Esophagus muscularis mucosa (tissue), 4 donors: Measurements from ENCODE around the gene TESMIN. TPM values are rescaled to one million over a fixed set of nuclear protein-coding genes. Genes with fewer than 3 reads are reported as not detected.

Source experiments
- DNase-seq: peaks from one replicate; pipeline ENCODE4 v3.0.0-alpha.2; 2017; ENCODE audit errors: extremely low spot score
- H3K27ac ChIP-seq, 4 donors: fragments of 200-600 bp; sonication (generic); replicated peaks in 1 of 4; 1 replicate in 3 of 4; 2 replicates in 1 of 4; pipeline ENCODE4 v1.5.1; 2016 to 2019; ENCODE audit warnings: mild to moderate bottlenecking in 1 of 4
- H3K27me3 ChIP-seq, 4 donors: fragments of 200-600 bp; sonication (generic); one replicate each; pipeline versions ENCODE4 v1.5.1 to v1.6.0; 2016 to 2019
- H3K36me3 ChIP-seq, 4 donors: fragments of 200-600 bp; sonication (generic); one replicate each; pipeline ENCODE4 v1.5.1; 2016 to 2019
- H3K4me1 ChIP-seq, 4 donors: fragments of 200-600 bp; sonication (generic); one replicate each; pipeline ENCODE4 v1.5.1; 2016 to 2019
- H3K4me3 ChIP-seq, 4 donors: fragments of 200-600 bp; sonication (generic); 1 replicate in 2 of 4; 2 replicates in 2 of 4; pipeline ENCODE4 v1.5.1; 2016 to 2019; ENCODE audit warnings: mild to moderate bottlenecking in 4 of 4, moderate library complexity in 1 of 4
- H3K9me3 ChIP-seq, 4 donors: fragments of 200-600 bp; sonication (generic); 1 replicate in 3 of 4; 2 replicates in 1 of 4; pipeline ENCODE4 v1.5.1; 2016 to 2019
- EP300 ChIP-seq: sonication (generic); formaldehyde crosslinking; IDR thresholded peaks from one replicate; pipeline ENCODE4 v1.6.1; 2017; ENCODE audit warnings: antibody characterized with exemption
- POLR2A ChIP-seq: fragments of 450-650 bp; IDR thresholded peaks from one replicate; pipeline ENCODE4 v1.6.1; 2017; ENCODE audit warnings: antibody characterized with exemption, moderate library complexity, mild to moderate bottlenecking, low read depth
- POLR2AphosphoS5 ChIP-seq, 2 donors: sonication (generic); formaldehyde crosslinking; IDR thresholded peaks; one replicate each; pipeline ENCODE4 v1.6.1; 2017; ENCODE audit warnings: antibody characterized with exemption in 2 of 2
- WGBS: methylation state at CpG from one replicate; pipeline ENCODE4 v1.1.5; 2018; 5-methylcytosine and 5-hydroxymethylcytosine counted together
- intact Hi-C: fragments of 100-400 bp; cut with DNase I; formaldehyde crosslinking; loops from one replicate; pipeline ENCODE4 v1.15.1; 2023
- total RNA-seq, 4 donors: library from RNA; depleted of rRNA; stranded (reverse); fragments of >200 nt; gene quantifications; one replicate each; pipeline versions ENCODE4 v1.1.0 to v1.2.1, GENCODE V29; 2016
- TF ChIP-seq, protein P1 (sequence below), 3 experiments: fragments of 200-600 bp in 2 of 3; fragments of 450-650 bp in 1 of 3; sonication (generic) in 2 of 3; IDR thresholded peaks; one replicate each; pipeline ENCODE4 v1.5.1; 2017 to 2019; ENCODE audit warnings: antibody characterized with exemption in 3 of 3, mild to moderate bottlenecking in 2 of 3, moderate library complexity in 1 of 3

Gene TESMIN
- total RNA-seq, 4 donors from 2014 or later: 0.78 to 2.5 (median 1.4) TPM

DNA sequence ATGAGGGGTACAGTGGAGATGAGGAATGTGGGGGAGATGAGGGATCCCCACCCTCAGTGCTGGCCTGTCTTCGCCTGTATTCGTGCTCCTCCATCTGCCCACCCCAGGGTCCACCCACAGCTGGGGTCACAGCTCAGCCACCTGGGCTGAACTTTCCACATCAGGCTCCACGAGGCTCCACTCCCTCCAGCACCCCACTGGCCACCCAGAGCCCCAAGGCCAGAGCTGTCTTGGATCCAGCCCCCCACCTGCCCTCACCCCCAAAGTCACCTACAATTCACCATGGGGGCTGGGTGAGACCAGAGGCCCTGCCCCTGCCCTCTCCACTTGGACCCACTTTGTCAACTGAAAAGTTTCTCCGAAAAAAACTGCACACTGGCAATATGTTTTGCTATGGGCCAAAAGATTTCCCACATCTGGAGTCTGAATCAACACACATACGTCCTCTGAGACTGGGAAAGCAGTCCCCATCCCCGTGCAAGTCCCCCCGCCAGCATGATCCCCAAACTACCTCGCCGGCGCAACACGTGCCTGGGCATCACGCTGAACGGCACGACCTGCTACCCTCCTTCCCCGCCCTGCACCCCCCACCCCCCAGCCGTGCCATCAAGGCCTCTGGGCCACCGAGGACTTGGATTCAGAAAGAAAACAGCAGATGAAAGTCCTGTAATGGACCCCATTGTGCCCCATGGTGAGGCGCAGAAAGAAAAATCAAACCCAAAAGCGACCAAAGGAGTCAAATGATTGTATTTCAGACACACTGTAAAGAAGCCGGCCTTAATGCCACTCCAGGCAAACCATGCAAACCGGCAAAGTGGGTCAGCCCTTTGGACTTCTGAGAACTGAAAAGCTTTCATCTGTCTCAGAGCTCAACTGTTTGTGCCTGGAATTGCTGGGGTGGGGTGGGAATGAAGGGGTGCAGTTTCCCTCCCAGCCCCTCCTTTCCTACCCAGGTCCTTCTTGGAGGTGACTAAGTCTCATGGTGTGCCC lies 83.5 kb downstream of the TESMIN start:
- peaks cover 0 to under 1% (median 0%) of the 10 kb centered on the region in 4 donors for H3K9me3 ChIP-seq
- TF ChIP-seq, protein P1, sequence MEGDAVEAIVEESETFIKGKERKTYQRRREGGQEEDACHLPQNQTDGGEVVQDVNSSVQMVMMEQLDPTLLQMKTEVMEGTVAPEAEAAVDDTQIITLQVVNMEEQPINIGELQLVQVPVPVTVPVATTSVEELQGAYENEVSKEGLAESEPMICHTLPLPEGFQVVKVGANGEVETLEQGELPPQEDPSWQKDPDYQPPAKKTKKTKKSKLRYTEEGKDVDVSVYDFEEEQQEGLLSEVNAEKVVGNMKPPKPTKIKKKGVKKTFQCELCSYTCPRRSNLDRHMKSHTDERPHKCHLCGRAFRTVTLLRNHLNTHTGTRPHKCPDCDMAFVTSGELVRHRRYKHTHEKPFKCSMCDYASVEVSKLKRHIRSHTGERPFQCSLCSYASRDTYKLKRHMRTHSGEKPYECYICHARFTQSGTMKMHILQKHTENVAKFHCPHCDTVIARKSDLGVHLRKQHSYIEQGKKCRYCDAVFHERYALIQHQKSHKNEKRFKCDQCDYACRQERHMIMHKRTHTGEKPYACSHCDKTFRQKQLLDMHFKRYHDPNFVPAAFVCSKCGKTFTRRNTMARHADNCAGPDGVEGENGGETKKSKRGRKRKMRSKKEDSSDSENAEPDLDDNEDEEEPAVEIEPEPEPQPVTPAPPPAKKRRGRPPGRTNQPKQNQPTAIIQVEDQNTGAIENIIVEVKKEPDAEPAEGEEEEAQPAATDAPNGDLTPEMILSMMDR (IDR thresholded peaks at IDR 0.05): no peak
- no peak for TF ChIP-seq EP300
- no peak for TF ChIP-seq POLR2AphosphoS5 (IDR thresholded peaks at IDR 0.05)
- TF ChIP-seq POLR2A: no peak
- intact Hi-C loops: no loop called here
- no peaks in the 10 kb centered on the region for H3K4me1 ChIP-seq
- H3K27me3 ChIP-seq: peaks cover 0 to 38% (median 0%) of the 10 kb centered on the region in 4 donors
- no peak for DNase-seq
- H3K4me3 ChIP-seq: no peak overlapping the region
- WGBS: 76% methylated on average over 21 of the region's 21 CpGs
- H3K27ac ChIP-seq: no peak overlapping the region
- H3K36me3 ChIP-seq: no peaks in the 10 kb centered on the region

DNA sequence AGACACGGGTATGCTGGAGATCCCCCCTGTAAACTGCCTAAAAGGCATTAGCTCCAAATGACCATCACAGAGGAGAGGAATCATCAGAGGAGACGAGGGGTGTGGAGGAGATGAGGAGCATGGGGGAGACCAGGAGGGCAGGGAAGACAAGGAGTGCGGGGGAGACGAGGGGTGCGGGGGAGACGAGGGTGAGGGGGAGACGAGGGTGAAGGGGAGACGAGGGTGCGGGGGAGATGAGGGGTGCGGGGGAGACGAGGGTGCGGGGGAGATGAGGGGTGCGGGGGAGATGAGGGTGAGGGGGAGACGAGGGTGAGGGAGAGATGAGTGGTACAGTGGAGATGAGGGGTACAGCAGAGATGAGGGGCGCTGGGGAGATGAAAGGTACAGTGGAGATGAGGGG lies 84.5 kb downstream of the TESMIN start:
- Histone ChIP-seq H3K27ac (no peak overlapping the region), H3K27me3 (peaks cover 0 to 35% (median 0%) of the 10 kb centered on the region in 4 donors), H3K4me3 (no peak overlapping the region), H3K4me1 (no peaks in the 10 kb centered on the region), H3K9me3 (no peaks in the 10 kb centered on the region), H3K36me3 (no peaks in the 10 kb centered on the region)
- no peak for DNase-seq
- 40% methylated on average over 8 of the region's 15 CpGs for WGBS
- TF ChIP-seq, protein P1 (IDR thresholded peaks at IDR 0.05): no peak
- TF ChIP-seq POLR2AphosphoS5 (IDR thresholded peaks at IDR 0.05) (no peak), POLR2A (no peak), EP300 (no peak)
- intact Hi-C loops: no loop called here

DNA sequence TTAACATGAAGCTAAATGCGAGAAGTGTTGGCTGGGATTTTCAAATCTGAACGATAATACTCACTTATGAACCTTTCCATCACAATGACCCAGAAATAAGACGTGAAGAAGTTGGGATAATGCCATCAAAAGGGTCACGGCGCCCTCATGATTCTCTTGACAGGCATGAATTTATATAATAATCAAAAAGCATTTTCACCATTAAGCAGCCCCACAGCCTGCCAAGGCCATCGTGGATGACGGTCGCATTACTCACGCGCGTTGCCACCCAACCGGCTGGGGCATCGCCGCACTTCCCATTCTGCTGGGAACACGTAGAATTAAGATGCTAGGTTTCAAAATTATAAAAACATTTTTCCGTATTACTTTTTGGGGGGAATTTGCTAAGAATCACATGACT lies 85.9 kb downstream of the TESMIN start:
- no peaks in the 10 kb centered on the region for H3K4me1 ChIP-seq
- H3K36me3 ChIP-seq: no peaks in the 10 kb centered on the region
- H3K27ac ChIP-seq: no peak overlapping the region
- no peak overlapping the region for H3K4me3 ChIP-seq
- TF ChIP-seq POLR2AphosphoS5 (IDR thresholded peaks at IDR 0.05) (no peak), POLR2A (no peak), EP300 (no peak)
- TF ChIP-seq, protein P1 (IDR thresholded peaks at IDR 0.05): no peak
- 76% methylated on average over 16 of the region's 16 CpGs for WGBS
- H3K9me3 ChIP-seq: no peaks in the 10 kb centered on the region
- intact Hi-C loops: no loop called here
- peaks cover 0 to 34% (median 0%) of the 10 kb centered on the region in 4 donors for H3K27me3 ChIP-seq
- no peak for DNase-seq

GRCh38 chr11:68664906-68665305 lies 86.4 kb downstream of the TESMIN start:
- TF ChIP-seq POLR2A (no peak), POLR2AphosphoS5 (IDR thresholded peaks at IDR 0.05) (no peak), EP300 (no peak)
- TF ChIP-seq, protein P1 (IDR thresholded peaks at IDR 0.05): no peak
- H3K9me3 ChIP-seq: no peaks in the 10 kb centered on the region
- no peaks in the 10 kb centered on the region for H3K36me3 ChIP-seq
- no peak overlapping the region for H3K4me3 ChIP-seq
- DNase-seq: no peak
- intact Hi-C loops: no loop called here
- H3K27me3 ChIP-seq: peaks cover 0 to 29% (median 0%) of the 10 kb centered on the region in 4 donors
- WGBS: 96% methylated on average over 7 of the region's 7 CpGs
- H3K4me1 ChIP-seq: no peaks in the 10 kb centered on the region
- no peak overlapping the region for H3K27ac ChIP-seq
